ENCODE results near the gene GAD2.
A peak's percentile ranks its signal among the peaks of the same experiment; 100 is the strongest.

The GAD2 gene

DNA sequence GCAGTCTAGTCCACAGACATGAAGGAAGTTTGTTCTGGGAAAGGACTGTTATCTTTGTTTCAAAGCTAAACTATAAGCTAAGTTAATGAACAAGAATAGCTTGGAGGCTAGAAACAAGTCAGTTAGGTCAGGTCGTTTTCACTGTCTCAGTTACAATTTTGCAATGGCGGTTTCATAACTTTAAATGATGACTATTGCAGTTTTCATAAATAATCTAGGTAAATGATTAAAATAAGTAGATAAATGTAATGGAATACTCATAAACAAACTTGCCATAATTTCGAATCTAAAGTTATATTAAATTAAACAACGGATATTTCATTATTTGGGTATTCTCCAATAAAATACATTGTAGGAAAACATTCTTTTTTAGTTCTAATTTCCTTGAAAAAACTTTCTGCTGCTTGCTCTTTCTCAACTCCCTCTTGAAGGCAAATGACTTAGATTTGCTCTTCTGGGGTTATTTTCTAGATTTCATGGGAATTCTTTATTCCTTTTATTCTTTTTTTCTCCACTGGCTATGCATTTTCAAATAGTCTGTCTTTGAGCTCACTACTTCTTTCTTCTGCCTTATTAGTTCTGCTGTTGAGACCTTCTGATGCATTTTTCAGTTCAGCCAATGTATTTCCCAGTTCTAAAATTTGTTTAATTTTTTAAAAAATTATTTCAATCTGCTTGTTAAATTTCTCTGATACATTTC lies 117.8 kb downstream of the GAD2 start:
- no peak overlapping the region for H2AFZ ChIP-seq (ENCODE audit: low read depth)
- no peak overlapping the region for H3K4me3 ChIP-seq (IDR thresholded peaks at IDR 0.05; ENCODE audit: insufficient read depth, low read depth, low read length)
- H3K27me3 ChIP-seq (ENCODE audit: insufficient read depth, low read depth) = no peaks in the 10 kb centered on the region
- no peak overlapping the region for H3K27ac ChIP-seq
- peaks cover 9% of the 10 kb centered on the region for H3K4me1 ChIP-seq (ENCODE audit: low read depth, poor library complexity, severe bottlenecking)
- TF ChIP-seq, protein P1, sequence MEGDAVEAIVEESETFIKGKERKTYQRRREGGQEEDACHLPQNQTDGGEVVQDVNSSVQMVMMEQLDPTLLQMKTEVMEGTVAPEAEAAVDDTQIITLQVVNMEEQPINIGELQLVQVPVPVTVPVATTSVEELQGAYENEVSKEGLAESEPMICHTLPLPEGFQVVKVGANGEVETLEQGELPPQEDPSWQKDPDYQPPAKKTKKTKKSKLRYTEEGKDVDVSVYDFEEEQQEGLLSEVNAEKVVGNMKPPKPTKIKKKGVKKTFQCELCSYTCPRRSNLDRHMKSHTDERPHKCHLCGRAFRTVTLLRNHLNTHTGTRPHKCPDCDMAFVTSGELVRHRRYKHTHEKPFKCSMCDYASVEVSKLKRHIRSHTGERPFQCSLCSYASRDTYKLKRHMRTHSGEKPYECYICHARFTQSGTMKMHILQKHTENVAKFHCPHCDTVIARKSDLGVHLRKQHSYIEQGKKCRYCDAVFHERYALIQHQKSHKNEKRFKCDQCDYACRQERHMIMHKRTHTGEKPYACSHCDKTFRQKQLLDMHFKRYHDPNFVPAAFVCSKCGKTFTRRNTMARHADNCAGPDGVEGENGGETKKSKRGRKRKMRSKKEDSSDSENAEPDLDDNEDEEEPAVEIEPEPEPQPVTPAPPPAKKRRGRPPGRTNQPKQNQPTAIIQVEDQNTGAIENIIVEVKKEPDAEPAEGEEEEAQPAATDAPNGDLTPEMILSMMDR (conservative IDR thresholded peaks at IDR 0.05; ENCODE audit: low read depth, low read length) = no peak
- no peaks in the 10 kb centered on the region for H4K20me1 ChIP-seq (ENCODE audit: insufficient read depth)
- no peak overlapping the region for H3K4me2 ChIP-seq
- no peak overlapping the region for H3K9ac ChIP-seq
- H3K79me2 ChIP-seq (ENCODE audit: insufficient read depth, low read depth) = no peaks in the 10 kb centered on the region
- no peaks in the 10 kb centered on the region for H3K36me3 ChIP-seq (ENCODE audit: insufficient read depth)

DNA sequence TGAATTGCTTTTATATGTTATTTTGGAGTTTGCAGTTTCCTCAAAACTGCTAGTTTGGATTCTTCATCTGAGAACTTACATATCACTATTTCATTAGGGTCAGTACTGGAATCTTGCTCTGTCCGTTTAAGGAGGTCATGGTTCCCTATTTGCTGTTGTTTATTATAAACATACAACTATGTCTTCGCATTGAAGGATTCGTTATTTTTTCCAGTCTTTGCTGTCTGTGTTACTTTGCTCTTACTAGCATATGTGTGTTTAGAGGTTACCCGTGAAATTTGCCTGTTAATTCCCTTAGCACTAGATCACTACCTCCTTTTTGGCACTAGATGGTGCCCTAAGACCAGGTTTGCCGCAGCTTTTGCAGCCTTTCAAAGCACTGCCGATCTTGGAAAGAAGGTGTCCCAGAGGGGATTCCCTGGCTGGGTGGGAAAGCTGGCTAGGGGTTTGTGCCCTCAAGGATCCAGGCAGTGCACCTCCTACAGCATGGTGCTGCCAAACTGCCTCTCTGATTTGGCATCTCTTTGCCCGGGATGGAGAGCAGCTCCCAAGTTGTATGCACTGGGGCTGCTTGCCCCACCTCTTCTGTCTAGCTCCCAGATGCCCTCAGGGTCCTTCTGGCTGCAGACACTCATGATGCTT lies 118.5 kb downstream of the GAD2 start:
- no peak overlapping the region for H3K27ac ChIP-seq
- H3K4me1 ChIP-seq (ENCODE audit: low read depth, poor library complexity, severe bottlenecking) = peaks cover 9% of the 10 kb centered on the region
- no peaks in the 10 kb centered on the region for H3K27me3 ChIP-seq (ENCODE audit: insufficient read depth, low read depth)
- peak overlapping the region; percentile 92 for H2AFZ ChIP-seq (ENCODE audit: low read depth)
- TF ChIP-seq, protein P1 (conservative IDR thresholded peaks at IDR 0.05; ENCODE audit: low read depth, low read length) = peak; percentile 97
- H3K36me3 ChIP-seq (ENCODE audit: insufficient read depth) = no peaks in the 10 kb centered on the region
- H3K4me3 ChIP-seq (IDR thresholded peaks at IDR 0.05; ENCODE audit: insufficient read depth, low read depth, low read length) = no peak overlapping the region
- H3K4me2 ChIP-seq = peak overlapping the region; percentile 80
- no peaks in the 10 kb centered on the region for H3K79me2 ChIP-seq (ENCODE audit: insufficient read depth, low read depth)
- H3K9ac ChIP-seq = peak overlapping the region; percentile 43; the same call in 1 of the 2 replicates
- no peaks in the 10 kb centered on the region for H4K20me1 ChIP-seq (ENCODE audit: insufficient read depth)

DNA sequence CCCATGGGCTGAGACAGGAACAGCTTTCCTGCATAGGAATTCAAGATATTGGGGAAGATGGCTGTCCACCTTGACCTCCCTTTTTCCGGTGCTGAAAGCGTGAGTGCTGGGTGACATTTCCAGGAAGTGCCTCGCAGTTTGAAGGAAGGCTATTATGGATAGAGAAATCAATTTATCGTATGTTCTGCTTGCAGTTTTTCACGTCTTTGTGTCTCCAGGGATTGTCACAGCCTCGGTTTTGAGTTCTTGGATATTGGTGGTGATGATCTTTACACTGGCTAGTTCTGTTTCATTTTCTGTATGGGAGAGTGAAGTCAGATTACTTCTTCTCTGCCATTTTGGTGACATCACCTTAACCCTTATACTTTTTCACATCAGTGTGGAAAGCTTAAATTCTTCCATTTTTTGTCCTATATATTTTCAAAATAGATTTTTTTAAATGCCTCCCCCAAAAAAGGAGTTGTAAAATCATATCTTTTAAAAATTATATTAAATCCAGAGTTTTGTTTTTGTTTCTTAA lies 119.1 kb downstream of the GAD2 start:
- H3K4me3 ChIP-seq (IDR thresholded peaks at IDR 0.05; ENCODE audit: insufficient read depth, low read depth, low read length) = no peak overlapping the region
- peaks cover 9% of the 10 kb centered on the region for H3K4me1 ChIP-seq (ENCODE audit: low read depth, poor library complexity, severe bottlenecking)
- H3K79me2 ChIP-seq (ENCODE audit: insufficient read depth, low read depth) = no peaks in the 10 kb centered on the region
- H3K27ac ChIP-seq = no peak overlapping the region
- peak overlapping the region; percentile 43; the same call in 1 of the 2 replicates for H3K9ac ChIP-seq
- no peaks in the 10 kb centered on the region for H3K27me3 ChIP-seq (ENCODE audit: insufficient read depth, low read depth)
- TF ChIP-seq, protein P1 (conservative IDR thresholded peaks at IDR 0.05; ENCODE audit: low read depth, low read length) = no peak
- H3K4me2 ChIP-seq = peak overlapping the region; percentile 80
- no peaks in the 10 kb centered on the region for H4K20me1 ChIP-seq (ENCODE audit: insufficient read depth)
- H3K36me3 ChIP-seq (ENCODE audit: insufficient read depth) = no peaks in the 10 kb centered on the region
- H2AFZ ChIP-seq (ENCODE audit: low read depth) = peak overlapping the region; percentile 92

DNA sequence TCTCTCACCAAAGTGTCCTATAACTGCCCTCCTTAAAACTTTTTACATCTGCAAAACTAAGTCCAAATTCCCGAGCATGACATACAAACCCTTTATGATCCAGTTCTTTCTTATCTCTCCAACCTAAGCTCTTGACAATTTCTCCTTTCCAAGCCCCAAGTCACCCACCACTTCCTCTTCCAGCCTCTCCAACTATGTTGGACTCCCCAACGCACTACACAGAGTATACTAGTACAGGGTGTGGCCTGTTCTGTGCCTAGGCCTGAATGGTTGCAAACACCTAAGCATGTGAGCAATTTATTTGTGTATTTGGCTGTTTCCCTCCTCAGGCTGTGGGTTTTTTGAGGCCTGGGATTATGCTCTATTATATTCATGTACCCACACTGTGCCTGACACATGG lies 120.4 kb downstream of the GAD2 start:
- Histone ChIP-seq H3K36me3 (ENCODE audit: insufficient read depth) (no peaks in the 10 kb centered on the region), H3K9ac (no peak overlapping the region), H3K4me3 (IDR thresholded peaks at IDR 0.05; ENCODE audit: insufficient read depth, low read depth, low read length) (no peak overlapping the region), H3K27me3 (ENCODE audit: insufficient read depth, low read depth) (no peaks in the 10 kb centered on the region), H3K4me2 (no peak overlapping the region), H4K20me1 (ENCODE audit: insufficient read depth) (no peaks in the 10 kb centered on the region), H3K79me2 (ENCODE audit: insufficient read depth, low read depth) (no peaks in the 10 kb centered on the region), H2AFZ (ENCODE audit: low read depth) (no peak overlapping the region), H3K4me1 (ENCODE audit: low read depth, poor library complexity, severe bottlenecking) (peaks cover 9% of the 10 kb centered on the region), H3K27ac (no peak overlapping the region)
- TF ChIP-seq, protein P1 (conservative IDR thresholded peaks at IDR 0.05; ENCODE audit: low read depth, low read length) = no peak
